ENCODE results near the gene PLPP4. TPM values are rescaled to one million over a fixed set of nuclear protein-coding genes. Genes with fewer than 3 reads are reported as not detected.

Gene PLPP4
- 1 to 10 TPM in 1 of 4 donors, not detected in 3; 2.5 TPM for total RNA-seq

DNA sequence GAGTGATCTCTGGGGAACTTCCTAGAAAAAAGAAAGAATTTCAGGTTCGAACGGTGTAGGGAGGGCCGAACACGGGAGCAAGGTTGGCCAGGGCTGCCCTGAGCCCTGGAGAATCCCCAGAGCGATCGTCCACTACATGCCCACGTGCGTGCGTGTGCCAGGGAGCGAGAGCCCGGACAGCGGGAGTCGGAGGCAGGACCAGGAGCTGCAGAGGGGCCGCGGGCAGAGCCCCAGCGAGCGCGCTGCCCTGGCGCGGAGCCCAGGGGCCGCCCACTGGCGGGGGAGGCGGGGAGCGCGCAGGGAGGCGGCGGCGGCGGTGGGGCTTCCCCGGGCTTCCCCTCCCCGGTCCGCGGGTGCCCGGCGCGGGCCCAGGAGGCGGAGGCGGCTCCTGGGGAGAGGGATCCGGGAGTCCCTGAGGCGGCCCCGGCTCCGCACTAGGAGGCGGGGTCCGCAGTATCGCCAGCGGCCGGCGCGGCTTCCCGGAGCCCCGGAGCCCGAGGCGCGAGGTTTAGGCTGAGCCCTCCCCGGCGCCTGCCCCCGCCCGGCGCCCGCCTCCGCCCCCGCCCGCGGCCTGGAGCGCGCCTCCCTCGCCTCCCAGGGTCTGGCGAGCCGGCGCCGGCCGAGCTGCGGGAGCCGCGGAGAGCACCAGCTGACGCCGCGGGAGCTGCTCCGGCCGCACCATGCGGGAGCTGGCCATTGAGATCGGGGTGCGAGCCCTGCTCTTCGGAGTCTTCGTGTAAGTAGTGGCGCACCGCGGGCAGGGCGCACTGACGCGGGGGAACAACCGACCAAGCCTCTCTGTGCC, at the start of gene PLPP4:
Gene PLPP4 (plus strand): TSS at position 602 of the 805 bp plus-strand sequence. CDS start 79 bp downstream, at position 681.
- whole genome bisulfite sequencing, 2 donors (ENCODE audit: low coverage in 1 of 2) = 0 to 5% methylated on average over 4 to 5 of the region's 92 CpGs
- H3K4me3 ChIP-seq = peak within 1 kb of the TSS; percentile 15 to 57
- no peak within 1 kb of the TSS for H3K27ac ChIP-seq
- ATAC-seq = peak; percentile 42
- peaks cover 0 to 24% (median 12%) of the 10 kb centered on the region in 3 donors for H3K4me1 ChIP-seq
- H3K9me3 ChIP-seq = no peaks in the 10 kb centered on the region
- TF ChIP-seq, protein P1, sequence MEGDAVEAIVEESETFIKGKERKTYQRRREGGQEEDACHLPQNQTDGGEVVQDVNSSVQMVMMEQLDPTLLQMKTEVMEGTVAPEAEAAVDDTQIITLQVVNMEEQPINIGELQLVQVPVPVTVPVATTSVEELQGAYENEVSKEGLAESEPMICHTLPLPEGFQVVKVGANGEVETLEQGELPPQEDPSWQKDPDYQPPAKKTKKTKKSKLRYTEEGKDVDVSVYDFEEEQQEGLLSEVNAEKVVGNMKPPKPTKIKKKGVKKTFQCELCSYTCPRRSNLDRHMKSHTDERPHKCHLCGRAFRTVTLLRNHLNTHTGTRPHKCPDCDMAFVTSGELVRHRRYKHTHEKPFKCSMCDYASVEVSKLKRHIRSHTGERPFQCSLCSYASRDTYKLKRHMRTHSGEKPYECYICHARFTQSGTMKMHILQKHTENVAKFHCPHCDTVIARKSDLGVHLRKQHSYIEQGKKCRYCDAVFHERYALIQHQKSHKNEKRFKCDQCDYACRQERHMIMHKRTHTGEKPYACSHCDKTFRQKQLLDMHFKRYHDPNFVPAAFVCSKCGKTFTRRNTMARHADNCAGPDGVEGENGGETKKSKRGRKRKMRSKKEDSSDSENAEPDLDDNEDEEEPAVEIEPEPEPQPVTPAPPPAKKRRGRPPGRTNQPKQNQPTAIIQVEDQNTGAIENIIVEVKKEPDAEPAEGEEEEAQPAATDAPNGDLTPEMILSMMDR (IDR thresholded peaks at IDR 0.05) = no peak
- TF ChIP-seq POLR2AphosphoS5 (IDR thresholded peaks at IDR 0.05) (no peak), POLR2A (IDR thresholded peaks at IDR 0.05) (no peak)
- no peaks in the 10 kb centered on the region for H3K36me3 ChIP-seq
- H3K27me3 ChIP-seq = peaks cover 59% of the 10 kb centered on the region

DNA sequence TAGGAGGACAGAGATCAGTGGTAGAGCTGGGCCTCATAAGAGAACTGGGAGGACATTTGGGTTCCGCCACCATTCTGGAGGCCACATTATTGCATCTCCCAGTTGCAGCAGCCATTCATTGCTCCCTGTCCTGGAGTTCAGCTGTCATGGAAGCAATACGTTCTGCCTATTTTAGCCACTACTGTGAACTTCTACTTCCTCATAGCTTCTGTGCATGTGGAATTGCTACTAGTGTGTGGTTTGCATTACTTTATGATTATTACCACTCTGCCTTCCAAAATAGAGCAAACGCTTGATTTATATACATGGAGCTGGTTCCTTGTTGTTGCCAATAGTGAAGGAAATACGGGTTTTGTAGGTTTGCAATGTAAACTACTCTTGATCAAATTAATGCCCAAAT, 47.2 kb upstream of the PLPP4 start:
- Histone ChIP-seq H3K27ac (no peak overlapping the region), H3K4me1 (no peaks in the 10 kb centered on the region), H3K36me3 (no peaks in the 10 kb centered on the region), H3K4me3 (no peak overlapping the region), H3K9me3 (no peaks in the 10 kb centered on the region), H3K27me3 (peaks cover 15% of the 10 kb centered on the region)
- TF ChIP-seq, protein P1 (IDR thresholded peaks at IDR 0.05) = no peak
- TF ChIP-seq POLR2AphosphoS5 (IDR thresholded peaks at IDR 0.05) (no peak), EP300 (IDR thresholded peaks at IDR 0.05) (no peak), POLR2A (IDR thresholded peaks at IDR 0.05) (no peak)
- WGBS, 2 donors (ENCODE audit: low coverage in 1 of 2) = 70 to 80% methylated on average over 3 to 4 of the region's 4 CpGs
- ATAC-seq = no peak

DNA sequence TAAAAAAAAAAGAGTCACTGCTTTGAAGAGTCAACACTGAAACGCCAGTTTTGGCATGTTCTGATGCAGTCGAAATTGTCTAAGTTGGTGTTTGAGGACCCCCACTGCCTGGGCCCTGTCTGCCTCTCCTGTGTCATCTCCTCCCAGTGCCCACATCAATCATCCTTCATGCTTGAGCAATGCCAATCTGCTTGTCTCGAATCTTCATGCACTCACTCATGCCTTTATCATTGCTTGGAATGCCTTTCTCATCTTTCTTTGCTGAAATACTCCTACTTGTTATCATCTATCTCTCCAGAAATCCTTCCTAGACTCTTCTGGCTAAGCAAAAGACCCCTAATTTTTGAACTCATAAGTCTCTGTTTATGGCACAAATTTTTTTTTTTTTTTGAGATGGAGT, 42.1 kb upstream of the PLPP4 start:
- Histone ChIP-seq H3K27ac (no peak overlapping the region), H3K4me1 (no peaks in the 10 kb centered on the region), H3K36me3 (no peaks in the 10 kb centered on the region), H3K27me3 (peaks cover 10% of the 10 kb centered on the region), H3K9me3 (no peaks in the 10 kb centered on the region), H3K4me3 (no peak overlapping the region)
- no peak for TF ChIP-seq POLR2A (IDR thresholded peaks at IDR 0.05)
- no peak for TF ChIP-seq POLR2AphosphoS5 (IDR thresholded peaks at IDR 0.05)
- WGBS, 2 donors (ENCODE audit: low coverage in 1 of 2) = 40 to 69% methylated on average over 1 to 3 of the region's 3 CpGs
- no peak for ATAC-seq

DNA sequence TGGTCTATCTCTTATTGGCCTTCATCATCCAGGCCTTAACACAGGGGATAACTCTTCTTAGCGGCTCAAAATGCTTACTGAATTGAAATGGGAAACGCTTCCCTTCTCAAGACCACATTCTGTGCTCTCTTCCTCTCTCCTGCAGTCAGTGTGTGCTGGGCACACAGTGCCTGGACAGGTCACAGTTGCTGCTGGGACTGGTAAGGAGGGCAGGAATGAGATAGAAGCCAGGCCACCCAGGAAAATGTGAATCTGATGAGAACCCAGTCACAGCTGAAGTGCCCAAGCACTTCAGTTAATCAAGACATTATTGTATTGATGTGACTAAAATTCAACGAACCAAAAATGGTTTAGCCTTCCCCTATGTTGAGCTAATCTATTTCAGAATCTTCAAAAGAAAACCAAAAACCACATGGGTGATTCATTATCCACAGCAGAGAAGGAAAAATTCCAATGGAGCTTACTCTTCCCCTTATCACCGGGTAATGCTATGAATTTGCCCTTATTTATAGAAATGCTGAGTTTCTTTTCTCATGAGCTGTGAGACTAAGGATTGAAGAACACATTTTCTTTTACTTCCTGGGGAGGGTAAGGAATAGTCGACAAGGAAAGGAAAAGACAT, 41.2 kb upstream of the PLPP4 start:
- no peak for ATAC-seq
- Histone ChIP-seq H3K9me3 (no peaks in the 10 kb centered on the region), H3K36me3 (no peaks in the 10 kb centered on the region), H3K27ac (no peak overlapping the region), H3K4me3 (no peak overlapping the region), H3K27me3 (peaks cover 10% of the 10 kb centered on the region), H3K4me1 (no peaks in the 10 kb centered on the region)
- no peak for TF ChIP-seq POLR2A (IDR thresholded peaks at IDR 0.05)
- WGBS, 2 donors (ENCODE audit: low coverage in 1 of 2) = 59% methylated on average over 3 to 4 of the region's 5 CpGs

DNA sequence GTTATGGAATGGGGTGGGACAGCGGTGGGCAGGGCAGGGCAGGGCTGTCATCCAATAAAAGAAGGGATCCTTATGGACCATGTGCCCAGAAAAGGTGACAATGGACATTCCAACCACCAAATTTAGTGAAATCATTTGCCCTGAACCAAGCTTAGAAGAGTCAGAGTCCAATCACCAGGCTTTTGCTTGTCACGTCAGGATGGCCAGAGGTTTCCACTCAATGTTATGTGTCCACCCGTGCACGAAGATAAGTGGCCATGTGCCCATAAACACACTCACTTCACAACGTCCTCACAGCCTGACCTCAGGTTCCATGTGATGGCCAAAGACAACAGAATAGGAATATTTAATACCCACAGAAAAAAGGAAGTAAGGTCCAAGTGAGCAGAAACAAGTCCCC, 36.6 kb upstream of the PLPP4 start:
- no peak for ATAC-seq
- 42 to 44% methylated on average over 1 to 4 of the region's 5 CpGs for WGBS, 2 donors (ENCODE audit: low coverage in 1 of 2)

More for the DNA sequence above, 36.6 kb upstream of the PLPP4 start:
- Histone ChIP-seq H3K9me3 (peaks cover 0 to 11% (median 0%) of the 10 kb centered on the region in 3 donors), H3K27ac (no peak overlapping the region), H3K4me3 (no peak overlapping the region), H3K36me3 (no peaks in the 10 kb centered on the region), H3K4me1 (no peaks in the 10 kb centered on the region), H3K27me3 (no peaks in the 10 kb centered on the region)
- TF ChIP-seq, protein P1 (IDR thresholded peaks at IDR 0.05) = no peak
- TF ChIP-seq EP300 (IDR thresholded peaks at IDR 0.05) = no peak
- no peak for TF ChIP-seq POLR2AphosphoS5 (IDR thresholded peaks at IDR 0.05)
- no peak for TF ChIP-seq POLR2A (IDR thresholded peaks at IDR 0.05)
